A549 (cell line): Measurements from ENCODE around the gene RBM17.

Experiments used
- CEBPB ChIP-seq, 2 experiments: fragments of >200 bp in 1 of 2; sonication (Bioruptor Twin) in 1 of 2; formaldehyde crosslinking in 1 of 2; IDR thresholded peaks; 2 replicates each; pipeline ENCODE4 v1.6.1; 2012 to 2016
- EHMT2 ChIP-seq: fragments of 200-600 bp; sonication (generic); IDR thresholded peaks from 2 replicates; pipeline ENCODE4 v1.6.1; 2016; ENCODE audit warnings: antibody characterized with exemption, low read depth, mild to moderate bottlenecking, moderate library complexity
- EP300 ChIP-seq, 2 experiments: fragments of >200 bp; sonication (Bioruptor Twin); formaldehyde crosslinking; IDR thresholded peaks; 2 replicates in 1 of 2; 3 replicates in 1 of 2; pipeline ENCODE4 v1.6.1; 2016 to 2017
- NR3C1 ChIP-seq: fragments of >200 bp; sonication (Bioruptor Twin); formaldehyde crosslinking; IDR thresholded peaks from 3 replicates; pipeline ENCODE4 v1.6.1; 2017
- POLR2A ChIP-seq: IDR thresholded peaks from 2 replicates; pipeline ENCODE4 v1.6.1; 2012; ENCODE audit warnings: mild to moderate bottlenecking, low read length
- RAD21 ChIP-seq, 2 experiments: fragments of >200 bp in 1 of 2; sonication (Bioruptor Twin) in 1 of 2; formaldehyde crosslinking in 1 of 2; IDR thresholded peaks in 1 of 2; conservative IDR thresholded peaks in 1 of 2; 2 replicates in 1 of 2; 3 replicates in 1 of 2; pipeline ENCODE4 v1.6.1; 2012 to 2018; ENCODE audit warnings: inconsistent platforms in 1 of 2
- RCOR1 ChIP-seq: fragments of 150-350 bp; IDR thresholded peaks from 2 replicates; pipeline ENCODE4 v1.6.1; 2014; ENCODE audit warnings: antibody characterized with exemption, low read length, low read depth
- RNF2 ChIP-seq: fragments of 200-600 bp; sonication (generic); IDR thresholded peaks from 2 replicates; pipeline ENCODE4 v1.6.1; 2016; ENCODE audit warnings: low read depth, mild to moderate bottlenecking, antibody characterized with exemption, moderate library complexity, borderline replicate concordance
- ZFP36 ChIP-seq: fragments of 450-650 bp; IDR thresholded peaks from 2 replicates; pipeline ENCODE4 v1.6.1; 2014; ENCODE audit warnings: borderline replicate concordance; ENCODE audit not compliant: partially characterized antibody
- ZNF302 ChIP-seq: fragments of 250-450 bp; sonication (Bioruptor Pico); IDR thresholded peaks from 2 replicates; pipeline ENCODE4 v1.9.0; 2021; ENCODE audit warnings: inconsistent platforms, mild to moderate bottlenecking, moderate library complexity
- TF ChIP-seq, protein P1 (sequence below): IDR thresholded peaks from 2 replicates; pipeline ENCODE4 v1.6.1; 2012
- TF ChIP-seq, protein P2 (sequence below): fragments of >200 bp; sonication (Bioruptor Twin); formaldehyde crosslinking; IDR thresholded peaks from 3 replicates; pipeline ENCODE4 v1.5.1; 2016
- TF ChIP-seq, protein P3 (sequence below): fragments of 200-600 bp; sonication (generic); IDR thresholded peaks from 2 replicates; pipeline ENCODE4 v1.6.1; 2016; ENCODE audit warnings: antibody characterized with exemption, mild to moderate bottlenecking, moderate library complexity
- TF ChIP-seq, protein P4 (sequence below): fragments of 450-650 bp; IDR thresholded peaks from 2 replicates; pipeline ENCODE4 v1.6.1; 2014; ENCODE audit warnings: antibody characterized with exemption

DNA sequence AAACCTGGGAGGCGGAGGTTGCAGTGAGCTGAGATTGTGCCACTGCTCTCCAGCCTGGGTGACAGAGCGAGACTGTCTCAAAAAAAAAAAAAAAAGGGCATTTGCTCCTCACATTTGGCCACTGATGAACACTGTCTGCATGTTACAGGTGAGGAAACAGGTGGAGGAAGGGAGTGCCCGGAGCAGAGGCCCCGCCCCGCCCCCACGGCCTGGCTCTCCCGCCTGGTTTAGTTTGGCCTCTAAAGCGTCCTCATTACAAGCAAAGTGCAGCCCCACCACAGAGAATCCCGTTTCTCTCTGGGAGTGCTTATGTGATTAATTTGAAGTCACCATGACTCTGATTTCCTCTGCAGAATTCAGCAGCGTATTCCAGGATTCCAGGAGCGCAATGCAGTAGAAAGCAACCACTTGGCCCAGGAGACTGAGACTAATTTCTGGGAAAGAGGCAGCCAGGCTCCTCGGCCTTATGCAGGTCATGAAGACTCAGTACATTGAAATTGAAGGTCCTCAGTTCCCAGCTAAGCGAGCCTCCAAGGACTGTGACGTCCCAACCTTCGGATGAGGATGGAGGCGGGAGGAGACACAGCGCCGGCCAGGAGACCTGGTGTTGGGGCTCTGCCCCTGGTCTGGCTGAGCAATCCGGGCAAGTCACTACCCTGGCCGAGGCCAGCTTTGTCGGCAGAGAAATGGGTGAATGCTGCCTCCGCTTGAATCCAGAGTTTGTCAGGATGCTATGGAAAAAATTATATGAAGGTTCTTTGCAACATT, 44.7 kb downstream of the RBM17 start:
- TF ChIP-seq, protein P1, sequence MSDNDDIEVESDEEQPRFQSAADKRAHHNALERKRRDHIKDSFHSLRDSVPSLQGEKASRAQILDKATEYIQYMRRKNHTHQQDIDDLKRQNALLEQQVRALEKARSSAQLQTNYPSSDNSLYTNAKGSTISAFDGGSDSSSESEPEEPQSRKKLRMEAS: no peak
- TF ChIP-seq, protein P2, sequence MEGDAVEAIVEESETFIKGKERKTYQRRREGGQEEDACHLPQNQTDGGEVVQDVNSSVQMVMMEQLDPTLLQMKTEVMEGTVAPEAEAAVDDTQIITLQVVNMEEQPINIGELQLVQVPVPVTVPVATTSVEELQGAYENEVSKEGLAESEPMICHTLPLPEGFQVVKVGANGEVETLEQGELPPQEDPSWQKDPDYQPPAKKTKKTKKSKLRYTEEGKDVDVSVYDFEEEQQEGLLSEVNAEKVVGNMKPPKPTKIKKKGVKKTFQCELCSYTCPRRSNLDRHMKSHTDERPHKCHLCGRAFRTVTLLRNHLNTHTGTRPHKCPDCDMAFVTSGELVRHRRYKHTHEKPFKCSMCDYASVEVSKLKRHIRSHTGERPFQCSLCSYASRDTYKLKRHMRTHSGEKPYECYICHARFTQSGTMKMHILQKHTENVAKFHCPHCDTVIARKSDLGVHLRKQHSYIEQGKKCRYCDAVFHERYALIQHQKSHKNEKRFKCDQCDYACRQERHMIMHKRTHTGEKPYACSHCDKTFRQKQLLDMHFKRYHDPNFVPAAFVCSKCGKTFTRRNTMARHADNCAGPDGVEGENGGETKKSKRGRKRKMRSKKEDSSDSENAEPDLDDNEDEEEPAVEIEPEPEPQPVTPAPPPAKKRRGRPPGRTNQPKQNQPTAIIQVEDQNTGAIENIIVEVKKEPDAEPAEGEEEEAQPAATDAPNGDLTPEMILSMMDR: no peak
- TF ChIP-seq, protein P3, sequence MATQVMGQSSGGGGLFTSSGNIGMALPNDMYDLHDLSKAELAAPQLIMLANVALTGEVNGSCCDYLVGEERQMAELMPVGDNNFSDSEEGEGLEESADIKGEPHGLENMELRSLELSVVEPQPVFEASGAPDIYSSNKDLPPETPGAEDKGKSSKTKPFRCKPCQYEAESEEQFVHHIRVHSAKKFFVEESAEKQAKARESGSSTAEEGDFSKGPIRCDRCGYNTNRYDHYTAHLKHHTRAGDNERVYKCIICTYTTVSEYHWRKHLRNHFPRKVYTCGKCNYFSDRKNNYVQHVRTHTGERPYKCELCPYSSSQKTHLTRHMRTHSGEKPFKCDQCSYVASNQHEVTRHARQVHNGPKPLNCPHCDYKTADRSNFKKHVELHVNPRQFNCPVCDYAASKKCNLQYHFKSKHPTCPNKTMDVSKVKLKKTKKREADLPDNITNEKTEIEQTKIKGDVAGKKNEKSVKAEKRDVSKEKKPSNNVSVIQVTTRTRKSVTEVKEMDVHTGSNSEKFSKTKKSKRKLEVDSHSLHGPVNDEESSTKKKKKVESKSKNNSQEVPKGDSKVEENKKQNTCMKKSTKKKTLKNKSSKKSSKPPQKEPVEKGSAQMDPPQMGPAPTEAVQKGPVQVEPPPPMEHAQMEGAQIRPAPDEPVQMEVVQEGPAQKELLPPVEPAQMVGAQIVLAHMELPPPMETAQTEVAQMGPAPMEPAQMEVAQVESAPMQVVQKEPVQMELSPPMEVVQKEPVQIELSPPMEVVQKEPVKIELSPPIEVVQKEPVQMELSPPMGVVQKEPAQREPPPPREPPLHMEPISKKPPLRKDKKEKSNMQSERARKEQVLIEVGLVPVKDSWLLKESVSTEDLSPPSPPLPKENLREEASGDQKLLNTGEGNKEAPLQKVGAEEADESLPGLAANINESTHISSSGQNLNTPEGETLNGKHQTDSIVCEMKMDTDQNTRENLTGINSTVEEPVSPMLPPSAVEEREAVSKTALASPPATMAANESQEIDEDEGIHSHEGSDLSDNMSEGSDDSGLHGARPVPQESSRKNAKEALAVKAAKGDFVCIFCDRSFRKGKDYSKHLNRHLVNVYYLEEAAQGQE: no peak
- no peak for TF ChIP-seq POLR2A
- TF ChIP-seq NR3C1: no peak
- TF ChIP-seq EP300 (IDR thresholded peaks at IDR 0.05): no peak
- TF ChIP-seq CEBPB (IDR thresholded peaks at IDR 0.05): no peak
- TF ChIP-seq EHMT2: no peak
- no peak for TF ChIP-seq RAD21 (conservative IDR thresholded peaks at IDR 0.05 in 1 of 2, IDR thresholded peaks at IDR 0.05 in 1 of 2)
- TF ChIP-seq, protein P4, sequence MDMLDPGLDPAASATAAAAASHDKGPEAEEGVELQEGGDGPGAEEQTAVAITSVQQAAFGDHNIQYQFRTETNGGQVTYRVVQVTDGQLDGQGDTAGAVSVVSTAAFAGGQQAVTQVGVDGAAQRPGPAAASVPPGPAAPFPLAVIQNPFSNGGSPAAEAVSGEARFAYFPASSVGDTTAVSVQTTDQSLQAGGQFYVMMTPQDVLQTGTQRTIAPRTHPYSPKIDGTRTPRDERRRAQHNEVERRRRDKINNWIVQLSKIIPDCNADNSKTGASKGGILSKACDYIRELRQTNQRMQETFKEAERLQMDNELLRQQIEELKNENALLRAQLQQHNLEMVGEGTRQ: no peak
- TF ChIP-seq RCOR1: no peak
- TF ChIP-seq ZNF302 (CRISPR knock-in tag): no peak
- TF ChIP-seq ZFP36: no peak
- TF ChIP-seq RNF2: no peak
